K562 (cell line): Measurements from ENCODE around the gene AP2A2. TPM values are rescaled to one million over a fixed set of nuclear protein-coding genes. Genes with fewer than 3 reads are reported as not detected.
A peak's percentile ranks its signal among the peaks of the same experiment; 100 is the strongest.

Source experiments
- ATAC-seq: fragments of 200-7000 bp; cut with Tn5 transposase; 3 replicates; pipeline ENCODE4 v1.9.1; 2020; ENCODE audit warnings: moderate library complexity
- BruUV-seq: library from RNA; stranded (reverse); fragments of 400-500 nt; replicated peaks from 2 replicates; lab custom pipeline; 2021; lab: Mats Ljungman, UMichigan
- CTCF ChIA-PET: fragments of 300-600 bp; formaldehyde crosslinking; extraction: SDS; loops from one replicate; lab custom pipeline; 2021; ENCODE audit warnings: low intra/inter-chr PET ratio; lab: Yijun Ruan, JAX
- POLR2A ChIA-PET: fragments of 300-600, 350-650 bp; sonication (Branson Sonifier 250); formaldehyde crosslinking; extraction: SDS; loops from one replicate; lab custom pipeline; 2021; ENCODE audit warnings: antibody characterized with exemption, inconsistent platforms; lab: Yijun Ruan, JAX
- DNase-seq, 4 experiments: peaks; one replicate each; pipeline versions ENCODE4 v3.0.0 to v3.0.0-alpha.2; 2011 to 2018; ENCODE audit warnings: low spot score in 3 of 4, mixed read lengths in 3 of 4; ENCODE audit errors: extremely low read depth in 1 of 4
- FAIRE-seq: peaks from 2 replicates; lab custom pipeline; 2011; peaks lifted over from hg19 to GRCh38; lab: Jason Lieb, UNC
- H2AFZ ChIP-seq: 2 replicates; pipeline ENCODE4 v1.6.0; 2011; ENCODE audit warnings: low read depth, low read length, control low read depth, inconsistent platforms
- H3K27ac ChIP-seq: fragments of 200-600 bp; 3 replicates; pipeline ENCODE4 v1.8.0; 2011; ENCODE audit warnings: low read depth, mild to moderate bottlenecking, control low read depth, inconsistent platforms, low read length, moderate library complexity, mixed read lengths; ENCODE audit errors: extremely low read depth
- H3K27me3 ChIP-seq, 2 experiments: fragments of 300-600 bp in 1 of 2; 2 replicates in 1 of 2; 3 replicates in 1 of 2; pipeline versions ENCODE4 v1.6.0 to v1.8.0; 2011; ENCODE audit warnings: inconsistent platforms in 2 of 2, low read length in 2 of 2, mild to moderate bottlenecking in 1 of 2, mixed read lengths in 1 of 2, moderate library complexity in 1 of 2; ENCODE audit not compliant: control insufficient read depth in 2 of 2, insufficient read depth in 2 of 2
- H3K36me3 ChIP-seq: fragments of 300-600 bp; 3 replicates; pipeline ENCODE4 v1.8.0; 2011; ENCODE audit warnings: mild to moderate bottlenecking, low read length, inconsistent platforms; ENCODE audit not compliant: control insufficient read depth, insufficient read depth
- H3K4me1 ChIP-seq, 2 experiments: fragments of 200-600 bp in 1 of 2; replicated peaks in 1 of 2; 2 replicates in 1 of 2; 3 replicates in 1 of 2; pipeline versions ENCODE4 v1.5.1 to v1.8.0; 2011; ENCODE audit warnings: inconsistent platforms in 2 of 2, low read length in 2 of 2, mild to moderate bottlenecking in 1 of 2, mixed read lengths in 1 of 2, moderate library complexity in 1 of 2; ENCODE audit not compliant: control insufficient read depth in 2 of 2, insufficient read depth in 2 of 2
- H3K4me2 ChIP-seq: 2 replicates; pipeline ENCODE4 v1.6.1; 2011; ENCODE audit warnings: low read length, control low read depth, inconsistent platforms, mixed read lengths; ENCODE audit not compliant: insufficient read depth
- H3K4me3 ChIP-seq: fragments of 200-600 bp; sonication (generic), shearing (Covaris generic); 2 replicates; pipeline ENCODE4 v1.5.1; 2016; ENCODE audit warnings: control low read depth, inconsistent platforms
- H3K79me2 ChIP-seq: fragments of 200-600 bp; 3 replicates; pipeline ENCODE4 v1.8.0; 2011; ENCODE audit warnings: low read length, inconsistent platforms; ENCODE audit not compliant: control insufficient read depth, insufficient read depth
- H3K9ac ChIP-seq, 2 experiments: 2 replicates each; pipeline versions ENCODE4 v1.6.0 to v1.6.1; 2011; ENCODE audit warnings: low read depth in 2 of 2, low read length in 2 of 2, control low read depth in 1 of 2, inconsistent platforms in 1 of 2, mild to moderate bottlenecking in 1 of 2, mixed read lengths in 1 of 2; ENCODE audit not compliant: insufficient read depth in 1 of 2
- H3K9me1 ChIP-seq: one replicate; pipeline ENCODE4 v1.6.0; 2011; ENCODE audit warnings: inconsistent platforms, mild to moderate bottlenecking, low read length, moderate library complexity; ENCODE audit not compliant: control insufficient read depth, insufficient read depth
- H3K9me3 ChIP-seq: replicated peaks from 2 replicates; pipeline ENCODE4 v1.5.1; 2011; ENCODE audit warnings: low read depth, low read length, inconsistent platforms; ENCODE audit not compliant: control insufficient read depth, insufficient read depth
- H4K20me1 ChIP-seq: replicated peaks from 2 replicates; pipeline ENCODE4 v1.6.1; 2011; ENCODE audit warnings: low read length, inconsistent platforms, mixed read lengths; ENCODE audit not compliant: control insufficient read depth, insufficient read depth
- ARID1B ChIP-seq: fragments of 450-650 bp; IDR thresholded peaks from 2 replicates; pipeline ENCODE4 v1.6.1; 2016; ENCODE audit warnings: antibody characterized with exemption, mild to moderate bottlenecking, inconsistent platforms
- CHD4 ChIP-seq: fragments of 200-600 bp; sonication (generic); IDR thresholded peaks from 3 replicates; pipeline ENCODE4 v1.6.1; 2012; ENCODE audit warnings: low read depth, mild to moderate bottlenecking, mixed read lengths, low read length, inconsistent platforms; ENCODE audit not compliant: insufficient read depth, insufficient replicate concordance, poor library complexity, severe bottlenecking
- KAT8 ChIP-seq: fragments of 450-650 bp; IDR thresholded peaks from 2 replicates; pipeline ENCODE4 v1.6.1; 2016; ENCODE audit warnings: low read depth, mild to moderate bottlenecking
- MITF ChIP-seq: IDR thresholded peaks from 2 replicates; pipeline ENCODE4 v1.6.1; 2014; ENCODE audit warnings: antibody characterized with exemption
- PHF20 ChIP-seq: fragments of 450-650 bp; IDR thresholded peaks from 2 replicates; pipeline ENCODE4 v1.6.1; 2018; ENCODE audit not compliant: partially characterized antibody
- SAP30 ChIP-seq: fragments of 200-600 bp; sonication (generic); IDR thresholded peaks from 2 replicates; pipeline ENCODE4 v1.6.1; 2012; ENCODE audit warnings: borderline replicate concordance, low read depth, mild to moderate bottlenecking, moderate library complexity, low read length, control low read depth, inconsistent platforms; ENCODE audit not compliant: insufficient read depth, poor library complexity, severe bottlenecking
- TCF3 ChIP-seq: sonication (generic); formaldehyde crosslinking; IDR thresholded peaks from 2 replicates; pipeline ENCODE4 v1.4.0; 2020; ENCODE audit warnings: mild to moderate bottlenecking, missing genetic modification reagents
- TFAP4 ChIP-seq: sonication (generic); formaldehyde crosslinking; IDR thresholded peaks from 2 replicates; pipeline ENCODE4 v1.8.0; 2022; ENCODE audit warnings: missing genetic modification reagents, mild to moderate bottlenecking, moderate library complexity, borderline replicate concordance
- VEZF1 ChIP-seq: fragments of 200-800 bp; sonication (Bioruptor generic); IDR thresholded peaks from 2 replicates; pipeline ENCODE4 v1.6.1; 2017; ENCODE audit warnings: missing genetic modification characterization, missing compliant biosample characterization
- ZBTB34 ChIP-seq: fragments of 250-450 bp; sonication (Bioruptor Pico); IDR thresholded peaks from 2 replicates; pipeline ENCODE4 v1.8.0; 2021; ENCODE audit warnings: mild to moderate bottlenecking, moderate library complexity
- ZKSCAN8 ChIP-seq: fragments of 200-800 bp; sonication (Bioruptor generic); IDR thresholded peaks from 2 replicates; pipeline ENCODE4 v1.6.1; 2016; ENCODE audit warnings: missing genetic modification characterization, missing compliant biosample characterization
- ZNF384 ChIP-seq: IDR thresholded peaks from 2 replicates; pipeline ENCODE4 v1.6.1; 2012; ENCODE audit warnings: low read depth, low read length, improper control_type of control experiment
- WGBS: fragments of 100-300 bp; shearing (Covaris generic); methylation state at CpG from one replicate; pipeline ENCODE4 v1.1.6; 2016; ENCODE audit warnings: low coverage, mixed read lengths; ENCODE audit not compliant: insufficient coverage; ENCODE audit errors: missing lambda C conversion rate; 5-methylcytosine and 5-hydroxymethylcytosine counted together
- in situ Hi-C: fragments of 300-500 bp; cut with MboI; formaldehyde crosslinking; loops from 4 replicates; pipeline ENCODE4 v1.15.0; 2018; ENCODE audit warnings: inconsistent platforms, mixed read lengths
- intact Hi-C: fragments of 100-400 bp; cut with micrococcal nuclease; formaldehyde crosslinking; loops from 2 replicates; pipeline ENCODE4 v1.14.2; 2022
- polyA plus RNA-seq, 8 experiments: library from polyadenylated mRNA; depleted of rRNA in 4 of 8; stranded (reverse) in 5 of 8; unstranded in 3 of 8; fragments of >200 nt; fragmentation: Nextera tagmentation in 2 of 8; fragmentation: Illumina TruSeq in 1 of 8; extraction: Ambion mirVana in 2 of 8; extraction: Trizol in 1 of 8; gene quantifications; 2 replicates each; pipeline versions ENCODE4 v1.2.1 to v1.2.3, GENCODE V29; 2011 to 2014; ENCODE audit warnings: inconsistent platforms in 1 of 8, missing spikeins in 1 of 8
- total RNA-seq, 7 experiments: library from RNA; depleted of rRNA in 6 of 7; stranded (reverse); fragments of >200 nt in 6 of 7; fragmentation: Illumina TruSeq in 2 of 7; extraction: Trizol in 2 of 7; gene quantifications; 2 replicates each; pipeline versions ENCODE4 v1.2.1 to v1.2.3, GENCODE V29; 2011 to 2021; ENCODE audit warnings: low replicate concordance in 1 of 7

AP2A2 gene
- total and polyA plus RNA-seq, 9 of the 15 experiments (the other 6 are each of a cell fraction or from before 2014, with no cell fraction given), result 0.69 to 41.7 (median 15.2) TPM

- BruUV-seq, result no TSS peak
- no peaks in the 10 kb centered on the region for H3K36me3 ChIP-seq
- H3K4me1 ChIP-seq, result peaks cover 0 to 52% of the 10 kb centered on the region in 2 experiments; a peak in 3 of 5 replicates
- no peak overlapping the region for H3K27ac ChIP-seq
- no peak overlapping the region for H3K4me3 ChIP-seq
- H3K27me3 ChIP-seq, result peaks cover 40 to 96% of the 10 kb centered on the region in 2 experiments
- peak; percentile 57; the same call in 2 of the 3 replicates for ATAC-seq
- H3K9me3 ChIP-seq, result no peaks in the 10 kb centered on the region
- H2AFZ ChIP-seq, result no peak overlapping the region
- no peaks in the 10 kb centered on the region for H3K79me2 ChIP-seq
- POLR2A ChIA-PET, result interaction anchor here (0.7 kb wide), 1 partner anchor 559 kb away, joined by 4 read pairs; no protein-coding TSS in a partner anchor
- DNase-seq, result peak in 3 of 4 experiments; percentile 34 to 54 (median 50)
- no peaks in the 10 kb centered on the region for H3K9me1 ChIP-seq
- peaks cover 17% of the 10 kb centered on the region; the same call in 1 of the 2 replicates for H4K20me1 ChIP-seq
- intact Hi-C loops, result loop anchor here (5.0 kb wide), 1 partner anchor 206 kb away; no protein-coding TSS in a partner anchor
- TF ChIP-seq VEZF1 (CRISPR knock-in tag) (peak; percentile 38; the same call in 1 of the 2 replicates), MITF (no peak), ARID1B (no peak), ZBTB34 (CRISPR knock-in tag) (no peak), SAP30 (no peak), TFAP4 (CRISPR knock-in tag) (peak; percentile 84; the same call in 1 of the 2 replicates), KAT8 (no peak), ZNF384 (no peak), TCF3 (CRISPR knock-in tag) (no peak), PHF20 (no peak), ZKSCAN8 (peak; percentile 68; the same call in 1 of the 2 replicates), CHD4 (no peak)
- no peak overlapping the region for H3K4me2 ChIP-seq
- WGBS, result 5% methylated on average over 20 of the region's 25 CpGs
- in situ Hi-C loops, result no loop called here
- CTCF ChIA-PET, result interaction anchor here (0.6 kb wide), 1 partner anchor 49 kb away, joined by 3 read pairs; no protein-coding TSS in a partner anchor
- no peak overlapping the region for H3K9ac ChIP-seq
- FAIRE-seq, result no peak
Measured at GRCh38 chr11:1053121-1053901, 127.6 kb downstream of the AP2A2 start.
